ENCODE results near the gene GUCA1A. TPM values are rescaled to one million over a fixed set of nuclear protein-coding genes. Genes with fewer than 3 reads are reported as not detected.
"Not testable (repeated sequence)": the region's sequence is repeated elsewhere in the genome, so short reads cannot be mapped to it uniquely, and the experiment has no call there.

GUCA1A gene
- total and polyA plus RNA-seq, 8 donors = 0.12 TPM; not detected in 7

- Histone ChIP-seq H3K4me3 (no peak overlapping the region), H3K4me1 (peaks cover 0 to 5% (median 0%) of the 10 kb centered on the region in 3 donors), H3K27ac (no peak overlapping the region), H3K9me3 (no peaks in the 10 kb centered on the region), H3K36me3 (no peaks in the 10 kb centered on the region), H3K27me3 (no peaks in the 10 kb centered on the region)
- intact Hi-C loops (cut with DNase I) = no loop called here
- 71 to 74% methylated on average over 13 of the region's 13 CpGs for WGBS, 2 donors
- no peak for DNase-seq
- peak in 3 of 4 donors; percentile 20 to 60 (median 26) for ATAC-seq
- FAIRE-seq = no peak
- TF ChIP-seq CTCF (IDR thresholded peaks at IDR 0.05) = no peak
Measured at GRCh38 chr6:42197555-42198362, 24.6 kb downstream of the GUCA1A start.

- intact Hi-C loops (cut with DNase I) = no loop called here
- H3K27me3 ChIP-seq = no peaks in the 10 kb centered on the region
- H3K4me3 ChIP-seq = no peak overlapping the region
- no peak for TF ChIP-seq CTCF (IDR thresholded peaks at IDR 0.05)
- H3K27ac ChIP-seq = no peak overlapping the region
- H3K36me3 ChIP-seq = no peaks in the 10 kb centered on the region
- FAIRE-seq (no peak), ATAC-seq (no peak), DNase-seq (no peak)
- H3K9me3 ChIP-seq = no peaks in the 10 kb centered on the region
- WGBS, 2 donors = 95% methylated on average over 5 of the region's 5 CpGs
- H3K4me1 ChIP-seq = peaks cover 6 to 9% (median 6%) of the 10 kb centered on the region in 3 donors
Measured at GRCh38 chr6:42199106-42199981, 26.2 kb downstream of the GUCA1A start.

- ATAC-seq = peak in 2 of 4 donors; percentile 58 to 62
- DNase-seq = no peak
- no peak overlapping the region for H3K4me3 ChIP-seq
Measured at GRCh38 chr6:42200035-42200434, 26.9 kb downstream of the GUCA1A start.

GRCh38 chr6:42201382-42201781, 28.2 kb downstream of the GUCA1A start:
- ATAC-seq = no peak

More at GRCh38 chr6:42200035-42200434, 26.9 kb downstream of the GUCA1A start:
- Histone ChIP-seq H3K4me1 (peaks cover 6 to 15% (median 13%) of the 10 kb centered on the region in 3 donors), H3K36me3 (no peaks in the 10 kb centered on the region), H3K9me3 (no peaks in the 10 kb centered on the region), H3K27ac (no peak overlapping the region), H3K27me3 (no peaks in the 10 kb centered on the region)
- intact Hi-C loops (cut with DNase I) = no loop called here
- TF ChIP-seq CTCF (IDR thresholded peaks at IDR 0.05) = no peak
- FAIRE-seq = no peak
- 35 to 39% methylated on average over 1 of the region's 1 CpG for WGBS, 2 donors

GRCh38 chr6:42202131-42202915, 29.2 kb downstream of the GUCA1A start:
- H3K27ac ChIP-seq; DNase-seq; H3K36me3 ChIP-seq; FAIRE-seq; H3K27me3 ChIP-seq; H3K4me3 ChIP-seq; H3K9me3 ChIP-seq; intact Hi-C loops (cut with DNase I); ATAC-seq: not testable (repeated sequence)
- peaks cover 6 to 17% (median 13%) of the 10 kb centered on the region in 3 donors for H3K4me1 ChIP-seq
- 92% methylated on average over 13 of the region's 13 CpGs for WGBS, 2 donors

More at GRCh38 chr6:42201382-42201781, 28.2 kb downstream of the GUCA1A start:
- H3K27me3 ChIP-seq = no peaks in the 10 kb centered on the region
- DNase-seq = no peak
- FAIRE-seq = no peak
- WGBS, 2 donors = 28 to 36% methylated on average over 3 of the region's 3 CpGs
- no peaks in the 10 kb centered on the region for H3K36me3 ChIP-seq
- no peaks in the 10 kb centered on the region for H3K9me3 ChIP-seq
- H3K4me3 ChIP-seq = no peak overlapping the region
- no peak overlapping the region for H3K27ac ChIP-seq
- TF ChIP-seq CTCF (IDR thresholded peaks at IDR 0.05) = no peak
- H3K4me1 ChIP-seq = peaks cover 6 to 17% (median 13%) of the 10 kb centered on the region in 3 donors
- intact Hi-C loops (cut with DNase I) = no loop called here
